Liver (tissue), 3 donors: Measurements from ENCODE around the gene TRIM15.

Source experiments
- ATF3 ChIP-seq: IDR thresholded peaks from 2 replicates; pipeline ENCODE4 v1.6.1; 2016; ENCODE audit warnings: antibody characterized with exemption
- CTCF ChIP-seq: fragments of 150-350 bp; IDR thresholded peaks from 2 replicates; pipeline ENCODE4 v1.5.1; 2017; ENCODE audit warnings: improper control_type of control experiment, low read depth, low read length; ENCODE audit not compliant: missing input control
- MAX ChIP-seq: IDR thresholded peaks from 2 replicates; pipeline ENCODE4 v1.6.1; 2016; ENCODE audit warnings: antibody characterized with exemption
- RAD21 ChIP-seq, 2 donors: IDR thresholded peaks; 2 replicates each; pipeline ENCODE4 v1.6.1; 2016; ENCODE audit warnings: antibody characterized with exemption in 2 of 2, mild to moderate bottlenecking in 2 of 2
- REST ChIP-seq: IDR thresholded peaks from 2 replicates; pipeline ENCODE4 v1.6.1; 2016; ENCODE audit warnings: antibody characterized with exemption, mild to moderate bottlenecking
- TAF1 ChIP-seq: conservative IDR thresholded peaks from 2 replicates; pipeline ENCODE4 v1.6.1; 2016; ENCODE audit warnings: antibody characterized with exemption, mild to moderate bottlenecking
- ZBTB33 ChIP-seq: IDR thresholded peaks from 2 replicates; pipeline ENCODE4 v1.6.1; 2016; ENCODE audit warnings: antibody characterized with exemption
- donor health status: healthy.
- donor health status: healthy.

- TF ChIP-seq CTCF = no peak
- TF ChIP-seq MAX = no peak
- TF ChIP-seq TAF1 = no peak
- TF ChIP-seq ZBTB33 = no peak
- no peak for TF ChIP-seq ATF3
- TF ChIP-seq RAD21 (IDR thresholded peaks at IDR 0.05) = no peak
- no peak for TF ChIP-seq REST
These were observed 31.3 kb upstream of the TRIM15 start for GRCh38 chr6:30131947-30132497.
